C1 segment of cervical spinal cord (tissue), 14 donors: ENCODE results near the gene RTL10.
"Not testable (repeated sequence)": the region's sequence is repeated elsewhere in the genome, so short reads cannot be mapped to it uniquely, and the experiment has no call there.

Source experiments
- DNase-seq, 14 donors: peaks; one replicate each; lab custom pipeline; 2025; lab: John Stamatoyannopoulos, UW

The RTL10 gene

DNA sequence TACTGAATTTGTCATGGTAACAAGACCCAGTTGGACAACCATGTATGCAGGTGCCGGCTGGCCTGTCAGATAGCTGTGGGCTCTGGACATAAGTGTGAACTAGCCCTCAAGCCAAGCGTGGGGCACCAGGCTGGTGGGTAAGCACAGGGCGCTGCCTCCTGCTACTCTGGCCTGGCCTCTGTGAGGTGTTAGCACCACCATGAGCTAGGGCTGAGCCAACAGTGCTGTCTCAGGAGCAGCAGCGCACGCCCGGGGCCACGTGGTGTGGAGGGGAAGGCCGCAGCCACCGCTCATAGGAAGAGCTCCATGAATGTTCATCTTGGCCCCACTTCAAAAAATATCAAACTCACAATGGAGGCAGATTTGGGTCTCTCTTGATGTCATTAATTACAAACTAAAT, 35.3 kb upstream of the RTL10 start:
- no peak for DNase-seq

DNA sequence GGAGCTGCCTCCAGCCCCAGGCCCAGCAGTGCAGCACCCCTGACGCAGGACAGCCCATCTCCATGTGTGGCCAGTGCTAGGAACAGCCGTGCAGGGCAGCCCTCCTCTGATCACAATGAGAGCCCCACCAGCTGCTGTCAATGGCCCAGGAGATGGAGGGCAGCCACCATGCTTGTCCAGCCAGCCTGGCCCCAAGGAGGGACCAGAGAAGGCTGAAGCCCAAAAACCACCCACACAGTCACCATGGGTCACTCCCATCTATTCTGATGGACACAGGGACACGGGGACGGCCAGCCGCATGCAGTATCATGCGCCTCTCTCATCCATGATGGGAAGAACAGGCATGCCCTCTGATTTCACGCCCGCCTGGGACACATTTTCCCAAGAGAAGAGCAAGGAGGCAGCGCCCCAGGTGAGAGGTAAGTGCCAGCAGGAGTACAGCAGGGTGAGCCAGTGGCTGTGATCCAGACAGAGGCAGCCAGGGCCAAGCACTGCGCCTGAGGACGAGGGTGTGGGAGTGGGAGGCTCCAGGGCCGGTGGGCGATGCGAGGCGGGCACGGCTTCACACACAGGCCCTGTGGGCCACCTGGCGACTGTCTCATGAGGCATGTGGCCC, 33.6 kb upstream of the RTL10 start:
- no peak for DNase-seq

DNA sequence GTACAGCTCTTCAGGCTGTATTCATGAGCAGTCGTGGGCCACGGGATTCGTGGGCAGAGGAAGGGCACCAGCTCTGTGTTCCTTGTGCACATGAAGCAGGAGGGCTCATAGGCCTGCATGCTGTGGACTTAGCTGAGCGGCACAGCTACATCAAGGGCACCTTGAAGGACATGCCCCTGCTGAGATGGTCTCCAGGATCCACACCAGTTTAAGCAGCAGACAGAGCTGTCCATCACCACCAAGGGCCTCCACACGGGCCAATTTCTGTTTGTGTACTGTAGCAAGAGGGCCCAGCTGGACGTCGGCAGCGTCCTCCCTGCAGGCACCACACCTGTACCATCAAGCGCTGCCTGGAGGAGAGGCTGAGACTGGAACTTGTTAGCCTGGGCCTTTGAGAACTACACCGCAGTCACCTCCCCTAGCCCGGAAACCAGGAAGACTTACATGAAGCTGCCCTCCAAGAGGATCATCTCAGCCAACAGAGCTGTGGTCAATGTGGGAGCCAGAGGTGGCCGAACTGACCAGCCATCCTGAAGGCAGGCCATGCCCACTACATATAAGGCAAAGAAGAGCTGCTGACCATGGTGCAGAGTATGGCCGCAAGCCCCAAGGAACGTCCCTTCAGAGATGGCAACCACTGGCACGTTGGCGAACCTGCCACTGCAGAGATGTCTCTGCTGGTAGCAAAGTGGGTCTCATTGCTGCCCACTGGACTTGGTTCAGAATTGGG, 32.7 kb upstream of the RTL10 start:
- no peak for DNase-seq

DNA sequence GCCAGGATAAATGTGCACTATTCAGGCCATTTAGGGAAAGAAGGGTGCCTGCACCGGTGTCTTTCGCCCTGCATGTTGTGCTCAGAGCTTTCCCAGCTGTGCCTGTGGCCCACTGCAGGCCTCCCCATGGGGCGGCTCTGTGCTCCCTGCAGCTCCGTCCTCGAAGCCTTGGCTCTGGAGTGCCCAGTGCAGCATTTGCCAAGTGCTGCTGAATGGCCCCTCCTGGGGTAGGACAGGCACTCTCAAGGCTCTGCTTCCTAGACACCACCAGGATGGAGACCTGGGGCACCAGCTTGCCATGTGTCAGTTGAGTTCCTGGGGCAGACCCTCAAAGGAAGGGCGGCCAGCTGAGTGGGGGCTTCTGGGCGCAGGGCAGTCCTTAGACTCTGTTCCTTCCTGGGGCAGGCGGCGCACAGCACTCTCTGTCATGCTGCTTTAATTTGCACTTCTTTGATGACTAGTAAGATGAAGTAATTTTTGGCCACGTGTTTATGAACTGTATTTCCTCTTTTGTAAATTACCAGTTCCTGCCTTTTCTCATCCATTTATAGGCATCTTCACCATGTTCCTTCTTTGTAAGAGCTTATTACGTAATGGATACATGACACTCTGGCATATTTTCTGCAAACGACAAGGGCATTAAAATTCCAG, 32.1 kb upstream of the RTL10 start:
- no peak for DNase-seq

DNA sequence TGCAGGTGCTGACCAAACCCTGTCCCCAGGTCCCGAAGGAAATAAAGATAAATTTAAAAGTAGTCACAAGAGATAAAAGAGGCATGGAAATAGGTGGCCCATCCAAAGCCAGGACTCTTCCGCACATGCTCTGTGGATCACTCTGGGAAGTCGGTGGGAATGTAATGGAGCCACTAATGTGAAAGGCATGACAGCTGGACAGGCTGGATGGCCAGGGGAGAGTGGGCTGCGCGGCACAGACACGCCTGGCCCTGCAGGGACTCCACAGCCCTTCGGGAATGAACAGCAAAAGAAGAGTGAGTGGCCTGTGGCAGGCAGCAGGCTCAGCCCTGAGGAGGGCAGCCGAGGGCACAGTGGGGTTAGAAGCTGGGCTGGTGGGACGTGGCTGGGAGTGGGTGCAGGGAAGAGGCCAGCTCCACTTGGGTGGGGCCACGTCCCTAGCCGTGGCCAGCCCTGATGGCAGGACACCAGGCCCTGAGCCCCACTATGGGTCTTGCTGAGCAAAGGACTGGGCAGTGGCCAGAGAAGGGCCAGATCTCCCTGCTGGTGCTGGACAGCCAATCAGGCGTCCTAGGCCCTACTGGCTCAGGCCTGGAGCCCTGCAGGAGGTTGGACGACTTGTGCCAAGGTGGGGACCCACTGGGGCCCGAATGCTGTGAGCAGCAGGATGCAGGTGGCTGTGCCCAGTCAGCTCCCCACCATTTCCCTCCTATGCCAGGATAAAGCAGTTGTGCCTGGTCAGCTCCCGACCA, 31.3 kb upstream of the RTL10 start:
- DNase-seq, result peak in 1 of 14 donors; percentile 23

DNA sequence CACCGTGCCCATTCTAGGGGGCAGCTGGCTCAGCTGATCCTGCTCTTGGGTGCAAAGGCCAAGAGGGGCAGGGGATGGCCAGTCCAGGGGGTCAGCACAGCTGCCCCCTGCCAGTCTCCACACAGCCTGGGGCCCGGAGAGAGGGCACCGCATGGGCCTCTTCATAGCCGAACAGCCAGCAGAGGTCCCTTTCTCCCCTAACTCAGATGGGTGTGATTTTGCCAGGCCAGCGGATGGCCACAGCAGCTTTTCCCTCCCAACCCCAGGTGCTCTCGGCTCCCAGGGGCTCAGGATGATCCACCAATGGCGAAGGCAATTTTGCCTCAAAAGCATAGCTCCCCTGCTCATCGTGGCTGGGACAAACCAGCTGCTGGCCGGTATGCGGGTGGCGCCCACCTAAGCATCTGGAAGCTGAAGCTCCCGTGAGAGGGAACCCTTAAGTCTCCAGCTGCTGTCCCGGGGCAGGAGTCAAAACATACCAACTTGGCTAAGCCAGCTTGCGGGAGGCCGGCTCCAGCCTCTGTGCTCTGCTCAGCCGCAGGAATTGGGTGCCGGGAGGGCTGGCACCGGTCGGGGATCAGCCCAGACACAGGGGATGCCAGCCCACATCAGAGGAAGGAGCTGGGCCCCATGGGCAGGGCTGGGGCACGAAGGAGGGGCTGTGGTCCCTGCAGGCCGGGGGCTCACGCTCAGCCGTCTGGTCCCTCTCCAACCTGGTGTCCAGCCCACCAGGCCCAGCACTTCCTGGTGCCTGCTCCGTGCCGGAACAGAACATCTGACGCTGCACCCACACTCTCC, 30.5 kb upstream of the RTL10 start:
- no peak for DNase-seq

DNA sequence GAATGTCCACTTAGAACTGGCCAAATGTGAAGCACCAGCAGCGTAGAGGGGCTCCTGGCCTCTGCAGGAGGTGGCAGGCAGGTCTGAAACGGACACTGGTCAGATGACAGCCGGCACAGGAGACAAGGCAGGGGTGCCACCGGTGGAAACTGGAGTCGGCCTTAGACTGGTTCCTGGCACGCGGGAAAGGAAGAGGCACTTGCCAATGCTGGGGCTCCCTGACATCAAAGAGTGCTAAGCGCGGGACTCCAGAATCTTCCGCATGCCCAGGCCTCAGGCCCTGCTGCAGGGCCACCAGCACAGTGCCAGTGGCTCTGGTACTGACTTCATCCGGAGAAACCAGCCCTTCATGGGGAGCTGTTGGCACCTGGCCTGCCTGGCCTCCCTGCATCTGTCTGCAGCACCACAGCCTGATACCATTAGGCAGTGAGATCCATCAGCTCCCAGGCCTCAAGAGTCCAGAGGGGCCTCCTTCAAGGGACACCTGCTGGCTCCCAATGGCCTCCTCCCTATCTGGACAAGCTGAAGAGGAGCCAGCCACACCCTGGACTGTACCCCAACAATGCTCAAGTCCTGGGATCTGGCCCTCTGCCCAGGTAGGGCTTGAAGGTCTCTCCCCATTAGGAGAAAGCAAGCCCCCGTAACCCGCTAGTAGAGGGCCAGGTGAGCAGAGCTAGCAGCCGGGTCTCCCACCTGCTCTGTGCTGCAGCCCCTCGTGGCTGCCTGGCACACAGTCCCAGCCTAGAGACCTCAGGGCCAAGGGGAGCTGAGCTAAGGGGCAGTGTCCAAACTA, 29.7 kb upstream of the RTL10 start:
- DNase-seq, result no peak

DNA sequence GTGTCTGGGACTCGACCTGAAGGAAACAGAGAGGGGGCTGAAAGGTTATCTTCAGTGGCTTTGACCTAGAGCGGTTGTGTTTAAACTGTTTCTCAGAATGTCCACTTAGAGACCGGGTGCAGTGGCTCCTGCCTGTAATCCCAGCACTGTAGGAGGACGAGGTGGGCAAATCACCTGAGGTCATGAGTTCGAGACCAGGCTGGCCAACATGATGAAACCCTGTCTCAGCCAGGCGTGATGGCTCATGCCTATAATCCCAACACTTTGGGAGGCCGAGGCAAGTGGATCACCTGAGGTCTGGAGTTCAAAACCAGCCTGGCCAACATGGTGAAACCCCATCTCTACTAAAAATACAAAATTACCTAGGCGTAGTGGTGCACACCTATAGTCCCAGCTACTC, 28.8 kb upstream of the RTL10 start:
- not testable (repeated sequence) for DNase-seq

DNA sequence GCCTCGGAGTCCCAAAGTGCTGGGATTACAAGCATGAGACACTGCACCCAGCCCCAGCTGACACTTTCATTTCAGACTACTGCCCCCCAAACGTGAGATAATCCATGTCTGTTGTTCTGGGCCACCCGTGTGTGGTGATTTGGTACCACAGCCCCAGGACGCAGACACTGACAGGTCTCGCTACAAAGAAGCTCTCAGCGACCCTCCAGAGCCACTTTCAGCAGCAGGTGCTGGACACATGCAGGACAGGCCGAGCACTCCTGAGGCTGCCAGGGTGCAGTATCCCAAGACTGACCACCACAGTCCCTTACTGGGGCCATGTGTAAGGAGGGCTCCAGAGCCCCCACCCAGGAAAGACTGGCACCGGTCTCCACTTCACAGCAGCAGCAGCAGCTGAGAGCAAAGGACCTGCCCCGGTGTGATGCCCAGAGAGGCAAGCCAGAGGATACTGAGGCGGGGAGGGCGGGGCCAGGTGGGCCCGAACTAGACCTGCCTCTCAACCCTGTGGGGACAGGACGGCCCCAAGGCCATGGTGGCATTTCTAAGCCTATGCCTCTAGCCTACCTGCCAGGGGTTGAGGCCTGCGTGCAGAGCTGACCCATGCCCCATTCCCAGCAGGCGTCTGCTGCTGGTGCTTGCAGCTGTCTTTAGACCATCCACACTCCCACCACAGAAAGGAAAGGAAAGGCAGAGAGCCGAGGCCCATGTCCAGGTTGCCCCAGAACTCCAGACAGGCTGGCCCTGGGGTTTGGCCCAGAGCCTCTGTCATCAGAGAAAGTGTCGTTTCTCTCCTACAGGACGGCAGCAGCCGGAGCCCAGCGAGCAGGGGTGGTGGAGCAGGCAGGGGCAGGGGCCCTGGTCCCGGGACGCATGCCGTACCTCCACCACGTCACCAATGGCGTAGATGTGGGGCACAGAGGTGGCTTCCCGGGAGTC, 28.0 kb upstream of the RTL10 start:
- no peak for DNase-seq

DNA sequence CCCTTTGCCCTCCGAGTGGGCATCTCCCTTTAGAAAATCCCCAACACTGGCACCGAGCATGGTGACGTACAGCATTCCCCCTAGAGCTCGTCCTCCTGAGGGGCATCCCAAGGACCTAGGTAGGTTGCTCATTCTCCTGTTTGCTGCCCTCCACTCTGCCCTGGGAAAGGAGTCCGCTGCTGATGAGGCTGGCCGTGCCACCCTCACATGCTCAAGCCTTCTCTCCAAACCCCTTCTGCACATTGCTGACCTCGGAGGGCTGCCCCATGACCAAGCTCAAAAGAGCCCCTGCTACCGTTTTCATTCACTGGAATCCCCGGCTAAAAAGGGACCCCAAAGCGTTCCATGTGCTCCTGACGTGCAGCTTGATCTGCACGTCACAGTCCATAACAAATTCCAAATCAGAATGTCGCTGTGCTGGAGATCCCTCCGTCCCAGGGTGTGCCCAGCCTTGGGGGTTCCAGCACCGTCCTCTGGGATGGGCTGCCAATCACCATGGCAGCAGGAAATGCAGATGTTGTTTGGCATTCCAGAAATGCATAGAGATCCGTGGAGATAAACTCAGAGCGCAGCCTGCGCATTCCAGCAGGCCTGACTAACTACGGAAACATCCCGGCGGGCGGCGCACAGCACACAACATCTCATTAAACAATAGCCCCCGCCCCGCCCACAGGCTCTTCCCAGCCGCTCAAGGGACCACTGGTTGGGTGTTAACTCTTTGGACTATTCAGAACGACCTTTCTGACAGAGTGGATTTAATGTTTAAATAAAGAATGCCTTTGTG, 26.3 kb upstream of the RTL10 start:
- no peak for DNase-seq

DNA sequence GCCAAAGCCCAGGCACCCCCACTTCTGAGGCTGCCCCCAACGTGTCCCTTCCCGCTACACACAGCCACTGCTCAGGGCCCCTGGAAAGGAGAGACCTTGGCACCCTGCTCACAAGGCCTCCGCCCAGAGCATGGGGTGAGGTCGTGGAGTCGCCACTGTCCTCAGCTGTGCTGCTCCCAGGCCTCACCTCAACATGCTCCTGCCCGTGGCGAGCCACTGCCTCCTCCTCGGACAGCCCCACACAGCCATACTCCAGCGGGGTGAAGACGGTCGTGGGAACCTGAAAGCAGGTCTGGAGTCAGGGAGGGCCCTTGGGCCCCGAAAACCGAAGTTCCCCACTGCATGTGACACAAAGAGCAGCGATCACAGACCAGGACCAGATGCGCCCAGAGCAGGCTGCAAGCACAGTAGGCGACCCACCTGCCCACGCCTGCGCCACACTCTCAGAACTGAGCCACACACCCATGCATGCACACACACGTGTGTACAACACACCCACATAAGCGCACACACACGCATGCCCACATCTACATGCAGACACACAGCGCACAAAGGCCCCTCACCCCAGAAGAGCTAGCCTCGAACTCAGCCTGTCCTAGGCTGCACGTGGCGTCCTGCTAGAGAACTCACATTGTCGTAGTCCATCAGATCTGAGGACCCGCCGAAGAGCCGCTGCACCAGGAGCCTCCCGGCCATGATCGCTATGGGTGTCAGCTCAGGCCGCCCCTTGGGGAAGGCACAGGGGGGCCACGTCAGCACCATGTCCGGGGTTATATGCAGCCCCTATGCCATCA, 25.5 kb upstream of the RTL10 start:
- DNase-seq, result no peak

DNA sequence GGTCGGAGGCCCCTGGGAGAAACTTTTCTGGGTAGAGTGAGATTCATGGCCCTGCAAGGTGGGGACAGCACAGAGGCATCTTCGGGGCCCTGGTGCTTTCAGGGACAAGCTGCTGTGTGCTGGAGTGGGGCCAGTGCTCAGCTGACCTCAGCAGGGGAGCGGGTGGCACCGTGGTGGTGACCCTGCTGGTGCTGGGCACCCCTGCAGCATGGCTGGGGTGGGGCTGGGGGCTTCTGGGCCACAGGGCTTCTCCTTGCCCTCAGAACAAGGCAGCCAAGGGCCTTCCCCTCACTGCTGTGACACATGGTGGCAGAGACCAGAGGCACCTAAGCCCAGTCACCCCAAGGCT, 24.9 kb upstream of the RTL10 start:
- no peak for DNase-seq

DNA sequence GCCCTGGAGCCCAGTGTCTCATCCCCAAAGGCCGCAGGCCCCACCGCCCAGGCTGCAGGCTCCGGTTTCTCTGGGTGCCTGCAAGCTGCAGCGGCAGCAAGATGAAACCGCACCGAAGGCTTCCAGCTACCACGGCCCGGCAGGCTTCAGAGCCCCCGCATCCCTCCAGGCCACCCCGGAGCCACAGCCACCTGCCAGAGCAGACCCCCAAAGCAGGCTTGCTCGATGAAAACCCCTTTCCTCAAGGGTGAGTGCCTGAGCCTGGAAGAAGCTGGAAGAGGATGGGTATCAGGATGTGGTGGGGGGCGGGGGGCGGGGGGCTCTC, 24.5 kb upstream of the RTL10 start:
- no peak for DNase-seq

DNA sequence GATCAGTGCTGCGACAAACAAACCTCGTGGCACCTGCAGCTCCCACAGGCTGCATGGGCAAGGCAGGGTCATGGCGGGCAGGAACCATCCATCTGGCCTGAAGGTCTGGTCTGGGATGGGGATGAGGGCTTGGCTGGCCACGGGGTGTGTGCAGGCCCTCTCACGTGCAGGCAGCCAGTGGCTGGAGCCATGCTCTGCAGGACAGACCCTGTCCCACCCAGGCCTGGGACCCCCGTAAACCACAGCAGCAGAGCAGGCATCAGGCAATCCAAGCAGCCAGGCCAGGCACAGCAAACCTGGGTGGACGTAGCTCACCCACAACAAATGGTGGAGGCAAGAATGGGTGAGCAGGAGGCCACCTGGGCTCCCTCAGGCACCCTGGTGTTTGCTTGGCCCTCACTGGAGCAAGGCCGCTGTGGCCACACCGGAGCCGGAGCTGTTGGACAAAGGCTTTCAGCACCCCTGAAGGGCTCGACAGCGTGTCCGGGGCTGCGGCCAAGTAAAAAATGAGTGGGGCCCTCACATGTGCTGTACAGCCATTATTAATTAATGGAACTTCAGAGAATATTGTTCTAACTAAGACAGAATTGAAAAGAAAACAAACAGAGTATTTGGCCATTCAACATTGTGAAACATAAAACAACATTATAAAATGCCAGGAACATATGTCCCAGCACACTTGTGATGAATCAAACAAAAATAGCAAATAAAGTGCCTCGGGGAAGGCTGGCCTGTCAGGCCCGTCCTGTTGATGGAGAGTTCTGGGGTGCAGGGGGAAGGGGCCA, 24.0 kb upstream of the RTL10 start:
- no peak for DNase-seq

DNA sequence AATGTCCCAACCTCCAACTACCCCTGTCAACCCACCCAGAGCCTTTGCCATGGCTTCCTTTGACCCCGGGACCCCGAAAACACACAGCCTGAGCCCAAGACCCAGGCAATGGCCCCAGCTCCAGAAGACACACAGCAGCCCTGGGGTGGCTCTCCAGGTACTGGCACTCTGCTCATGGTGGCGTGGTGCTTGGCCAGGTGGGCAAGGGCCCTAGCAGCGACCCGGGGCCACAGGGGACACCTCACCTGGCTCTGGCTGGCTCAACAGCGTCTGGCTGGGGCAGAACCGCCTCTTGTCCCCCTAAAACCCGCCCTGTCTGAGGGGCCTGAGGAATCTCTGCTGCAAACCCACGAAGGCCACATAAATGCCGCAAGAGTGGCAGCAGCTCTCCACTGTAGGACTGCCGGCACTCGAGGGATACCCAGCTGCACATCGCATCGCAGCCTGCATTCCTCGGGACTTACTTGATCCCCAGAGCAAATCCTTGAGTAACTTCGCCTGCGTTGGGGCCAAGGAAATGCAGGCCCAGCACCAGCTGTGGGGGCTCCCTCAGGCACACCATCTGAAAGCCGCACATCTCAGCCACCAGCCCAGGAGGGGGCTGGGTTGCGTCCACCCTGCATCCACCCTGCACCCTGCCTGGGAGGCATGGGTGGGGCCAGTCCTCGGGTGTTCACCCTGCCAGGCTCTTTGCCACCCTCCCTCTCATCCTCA, 23.1 kb upstream of the RTL10 start:
- no peak for DNase-seq

DNA sequence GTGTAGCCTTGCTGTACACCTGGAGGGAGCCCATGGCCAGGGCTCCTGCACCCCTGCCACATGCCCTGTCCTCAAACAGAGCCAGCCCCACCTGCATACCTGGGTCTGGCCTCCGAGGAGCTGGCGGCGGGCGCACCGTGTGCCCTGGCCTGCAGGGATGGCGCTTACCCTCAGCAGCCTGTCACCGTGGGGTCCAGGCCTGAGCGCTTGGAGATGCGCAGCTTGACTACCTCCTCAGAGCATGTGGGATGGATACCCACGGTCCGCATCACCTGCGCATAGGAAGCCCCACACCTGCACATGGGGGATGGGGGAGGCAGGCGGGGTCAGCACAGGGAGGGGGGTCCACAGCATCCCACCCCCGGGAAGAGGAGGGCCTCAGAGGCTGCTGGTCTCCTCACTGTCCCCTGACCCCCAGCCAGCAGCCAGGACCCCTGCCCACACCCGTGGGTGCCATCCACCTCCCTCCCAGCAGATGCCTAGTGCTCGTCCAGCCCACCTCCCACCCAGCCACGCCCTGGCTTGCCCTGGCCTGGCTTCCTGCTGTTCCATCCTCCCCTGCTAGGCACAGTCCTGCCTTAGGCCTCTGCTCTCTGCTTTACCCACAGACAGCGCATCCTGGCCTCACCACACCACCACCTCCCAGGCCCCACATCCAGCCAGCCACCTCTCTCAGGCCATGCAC, 22.4 kb upstream of the RTL10 start:
- DNase-seq, result no peak
